HEK293 (cell line): ENCODE results near the gene TNKS1BP1.

Experiments used
- CTCF ChIA-PET: fragments of 350-600 bp; formaldehyde crosslinking; extraction: SDS; loops from one replicate; lab custom pipeline; 2021; ENCODE audit warnings: antibody characterized with exemption; lab: Yijun Ruan, JAX
- POLR2A ChIA-PET: fragments of 300-600 bp; formaldehyde crosslinking; extraction: SDS; loops from one replicate; lab custom pipeline; 2020; ENCODE audit warnings: antibody characterized with exemption, inconsistent platforms; lab: Yijun Ruan, JAX
- H3K27ac ChIP-seq: fragments of 200-500 bp; sonication (Bioruptor generic); 2 replicates; pipeline ENCODE4 v1.5.1; 2014; ENCODE audit warnings: low read depth, low read length, control low read depth, inconsistent platforms; ENCODE audit errors: extremely low read depth
- H3K36me3 ChIP-seq, 2 experiments: fragments of 200-500 bp in 1 of 2; sonication (Bioruptor generic) in 1 of 2; 1 replicate in 1 of 2; 2 replicates in 1 of 2; pipeline ENCODE4 v1.5.1; 2014 to 2017; ENCODE audit warnings: inconsistent platforms in 2 of 2, low read length in 2 of 2; ENCODE audit not compliant: control insufficient read depth in 2 of 2, insufficient read depth in 1 of 2
- H3K4me1 ChIP-seq: fragments of 200-500 bp; sonication (Bioruptor generic); 2 replicates; pipeline ENCODE4 v1.5.1; 2014; ENCODE audit warnings: mild to moderate bottlenecking, low read length, inconsistent platforms; ENCODE audit not compliant: control insufficient read depth, insufficient read depth
- H3K4me3 ChIP-seq: 2 replicates; pipeline ENCODE4 v1.5.1; 2011; ENCODE audit warnings: low read depth, mild to moderate bottlenecking, control low read depth, low read length, moderate library complexity
- H3K9me3 ChIP-seq: fragments of 200-500 bp; sonication (Bioruptor generic); 2 replicates; pipeline ENCODE4 v1.5.1; 2014; ENCODE audit warnings: low read depth, low read length, inconsistent platforms; ENCODE audit not compliant: control insufficient read depth, insufficient read depth
- GFI1B ChIP-seq: fragments of 450-650 bp; formaldehyde crosslinking; IDR thresholded peaks from 2 replicates; pipeline ENCODE4 v1.5.1; 2016; ENCODE audit warnings: missing biosample characterization, missing genetic modification characterization
- GLIS1 ChIP-seq: fragments of 450-650 bp; formaldehyde crosslinking; IDR thresholded peaks from 2 replicates; pipeline ENCODE4 v1.5.1; 2016; ENCODE audit warnings: missing biosample characterization, missing genetic modification characterization
- KLF7 ChIP-seq: fragments of 450-650 bp; formaldehyde crosslinking; IDR thresholded peaks from 2 replicates; pipeline ENCODE4 v1.5.1; 2016; ENCODE audit warnings: missing biosample characterization, missing genetic modification characterization, borderline replicate concordance
- PBX3 ChIP-seq: sonication (generic); formaldehyde crosslinking; IDR thresholded peaks from 2 replicates; pipeline ENCODE4 v1.8.1; 2022; ENCODE audit warnings: mild to moderate bottlenecking, moderate library complexity, missing genetic modification reagents
- ZBTB11 ChIP-seq: fragments of 450-650 bp; formaldehyde crosslinking; conservative IDR thresholded peaks from 2 replicates; pipeline ENCODE4 v1.5.1; 2016; ENCODE audit warnings: low read depth, missing biosample characterization, missing genetic modification characterization
- ZBTB6 ChIP-seq: fragments of 450-650 bp; formaldehyde crosslinking; IDR thresholded peaks from 2 replicates; pipeline ENCODE4 v1.5.1; 2017; ENCODE audit warnings: missing biosample characterization, missing genetic modification characterization
- ZNF114 ChIP-seq: fragments of 450-650 bp; formaldehyde crosslinking; IDR thresholded peaks from 2 replicates; pipeline ENCODE4 v1.5.0; 2017; ENCODE audit warnings: missing biosample characterization, missing genetic modification characterization
- ZNF121 ChIP-seq: fragments of 450-650 bp; formaldehyde crosslinking; IDR thresholded peaks from 2 replicates; pipeline ENCODE4 v1.5.1; 2016; ENCODE audit warnings: missing biosample characterization, missing genetic modification characterization
- ZNF223 ChIP-seq: fragments of 450-650 bp; formaldehyde crosslinking; IDR thresholded peaks from 2 replicates; pipeline ENCODE4 v1.5.1; 2016; ENCODE audit warnings: missing biosample characterization, missing genetic modification characterization
- ZNF24 ChIP-seq: fragments of 450-650 bp; formaldehyde crosslinking; IDR thresholded peaks from 2 replicates; pipeline ENCODE4 v1.5.1; 2016; ENCODE audit warnings: missing biosample characterization, missing genetic modification characterization
- ZNF302 ChIP-seq: fragments of 450-650 bp; formaldehyde crosslinking; IDR thresholded peaks from 2 replicates; pipeline ENCODE4 v1.5.1; 2016; ENCODE audit warnings: missing biosample characterization, missing genetic modification characterization, low read depth
- ZNF423 ChIP-seq: fragments of 450-650 bp; formaldehyde crosslinking; IDR thresholded peaks from 2 replicates; pipeline ENCODE4 v1.5.1; 2016; ENCODE audit warnings: missing biosample characterization, missing genetic modification characterization
- ZNF433 ChIP-seq: fragments of 450-650 bp; formaldehyde crosslinking; IDR thresholded peaks from 2 replicates; pipeline ENCODE4 v1.5.1; 2016; ENCODE audit warnings: missing biosample characterization, missing genetic modification characterization, low read depth
- ZNF513 ChIP-seq: fragments of 450-650 bp; IDR thresholded peaks from 2 replicates; pipeline ENCODE4 v1.5.1; 2018; ENCODE audit warnings: missing biosample characterization, missing genetic modification characterization
- ZNF514 ChIP-seq: fragments of 450-650 bp; formaldehyde crosslinking; IDR thresholded peaks from 2 replicates; pipeline ENCODE4 v1.5.1; 2016; ENCODE audit warnings: missing biosample characterization, missing genetic modification characterization
- ZNF548 ChIP-seq: fragments of 450-650 bp; formaldehyde crosslinking; IDR thresholded peaks from 2 replicates; pipeline ENCODE4 v1.5.1; 2016; ENCODE audit warnings: missing biosample characterization, missing genetic modification characterization
- ZNF558 ChIP-seq: fragments of 450-650 bp; formaldehyde crosslinking; IDR thresholded peaks from 2 replicates; pipeline ENCODE4 v1.5.1; 2016; ENCODE audit warnings: missing biosample characterization, missing genetic modification characterization
- ZNF654 ChIP-seq: fragments of 450-650 bp; formaldehyde crosslinking; IDR thresholded peaks from 2 replicates; pipeline ENCODE4 v1.5.1; 2016; ENCODE audit warnings: low read depth, missing biosample characterization, missing genetic modification characterization
- ZSCAN18 ChIP-seq: fragments of 450-650 bp; formaldehyde crosslinking; IDR thresholded peaks from 2 replicates; pipeline ENCODE4 v1.5.1; 2016; ENCODE audit warnings: missing biosample characterization, missing genetic modification characterization
- ZSCAN5A ChIP-seq: fragments of 450-650 bp; formaldehyde crosslinking; IDR thresholded peaks from 2 replicates; pipeline ENCODE4 v1.5.1; 2016; ENCODE audit warnings: missing biosample characterization, missing genetic modification characterization

Gene TNKS1BP1

GRCh38 chr11:57324886-57325734, at the start of gene TNKS1BP1 (continued):
- TF ChIP-seq ZBTB11 (tag by site-specific recombination) (peak; percentile 21; the same call in 1 of the 2 replicates), ZNF514 (no peak), ZNF121 (tag by site-specific recombination) (no peak), ZNF24 (tag by site-specific recombination) (0 out of 2 replicates have a peak, but pooled peaks have one; percentile 34)

- Histone ChIP-seq H3K4me1 (no peaks in the 10 kb centered on the region), H3K9me3 (no peaks in the 10 kb centered on the region), H3K27ac (no peak overlapping the region), H3K4me3 (no peak overlapping the region), H3K36me3 (no peaks in the 10 kb centered on the region)
- no peak for TF ChIP-seq ZNF548 (tag by site-specific recombination)
- no peak for TF ChIP-seq ZNF433 (tag by site-specific recombination)
- no peak for TF ChIP-seq ZNF513 (tag by site-specific recombination)
- no peak for TF ChIP-seq PBX3 (CRISPR knock-in tag)
- no peak for TF ChIP-seq ZSCAN18 (tag by site-specific recombination)
- TF ChIP-seq KLF7 = no peak
- no peak for TF ChIP-seq GLIS1 (tag by site-specific recombination)
- no peak for TF ChIP-seq ZNF223 (tag by site-specific recombination)
- no peak for TF ChIP-seq ZNF654 (tag by site-specific recombination)
- no peak for TF ChIP-seq ZNF423 (tag by site-specific recombination)
- no peak for TF ChIP-seq ZSCAN5A (tag by site-specific recombination)
- no peak for TF ChIP-seq ZNF114 (tag by site-specific recombination)
- TF ChIP-seq ZNF302 (tag by site-specific recombination) = no peak
- TF ChIP-seq ZNF558 (tag by site-specific recombination) = no peak
- no peak for TF ChIP-seq GFI1B (tag by site-specific recombination)
- TF ChIP-seq ZBTB6 (tag by site-specific recombination) = no peak
- ChIA-PET CTCF (interaction anchor here (0.5 to 2.2 kb wide), 4 partner anchors 13 to 161 kb away, joined by 3 to 5 read pairs (median 3); no protein-coding TSS in a partner anchor), POLR2A (no interaction called here)
Measured at GRCh38 chr11:57373146-57373545, 48.4 kb upstream of the TNKS1BP1 start.
